Activated CD4-positive, alpha-beta memory T cell treated with anti-CD3 and anti-CD28 coated beads for 36 hours (primary cell): ENCODE results near the gene DOC2A. TPM values are rescaled to one million over a fixed set of nuclear protein-coding genes. Genes with fewer than 3 reads are reported as not detected.

Experiments
- CTCF ChIA-PET: fragments of 350-600 bp; sonication (Branson Sonifier 250); formaldehyde crosslinking; loops from one replicate; lab custom pipeline; 2021; ENCODE audit warnings: antibody characterized with exemption, inconsistent platforms; lab: Charles Lee
- POLR2A ChIA-PET: fragments of 350-600 bp; sonication (Branson Sonifier 250); formaldehyde crosslinking; loops from one replicate; lab custom pipeline; 2021; ENCODE audit warnings: antibody characterized with exemption; lab: Charles Lee
- DNase-seq: peaks from one replicate; pipeline ENCODE4 v3.0.0-alpha.2; 2020
- H3K27ac Mint-ChIP-seq: one replicate; pipeline ENCODE4 v1.8.0; 2021; ENCODE audit warnings: mixed read lengths
- H3K27me3 Mint-ChIP-seq: one replicate; pipeline ENCODE4 v1.8.0; 2021; ENCODE audit warnings: mixed read lengths
- H3K36me3 Mint-ChIP-seq: one replicate; pipeline ENCODE4 v1.8.0; 2021; ENCODE audit warnings: mixed read lengths
- H3K4me1 Mint-ChIP-seq: one replicate; pipeline ENCODE4 v1.8.0; 2021; ENCODE audit warnings: low read depth, mixed read lengths
- H3K4me3 Mint-ChIP-seq: one replicate; pipeline ENCODE4 v1.8.0; 2021; ENCODE audit warnings: mild to moderate bottlenecking, mixed read lengths
- H3K9me3 Mint-ChIP-seq: one replicate; pipeline ENCODE4 v1.8.0; 2021; ENCODE audit warnings: mixed read lengths
- intact Hi-C: fragments of 100-400 bp; cut with micrococcal nuclease; formaldehyde crosslinking; loops from one replicate; pipeline ENCODE4 v1.15.1; 2023
- total RNA-seq, 2 experiments: library from RNA; stranded (reverse); gene quantifications; one replicate each; pipeline ENCODE4 v1.2.3, GENCODE V29; 2021

DOC2A gene
- total RNA-seq, 2 experiments from 2014 or later = 0.33 to 0.34 TPM

- H3K36me3 Mint-ChIP-seq = peaks cover 26% of the 10 kb centered on the region
- H3K27ac Mint-ChIP-seq = peak overlapping the region; percentile 99
- DNase-seq = no peak
- CTCF ChIA-PET = interaction anchor here (1.0 kb wide), 3 partner anchors 12 to 293 kb away, joined by 3 read pairs; no protein-coding TSS in a partner anchor
- no peaks in the 10 kb centered on the region for H3K27me3 Mint-ChIP-seq
- POLR2A ChIA-PET = interaction anchor here (0.9 to 1.9 kb wide), 7 partner anchors 8 to 542 kb away, joined by 3 to 6 read pairs (median 5); partner anchors contain the start of genes ASPHD1, TAOK2 and TMEM219
- H3K4me3 Mint-ChIP-seq = peak overlapping the region; percentile 99
- H3K4me1 Mint-ChIP-seq = peaks cover 29% of the 10 kb centered on the region
- H3K9me3 Mint-ChIP-seq = no peaks in the 10 kb centered on the region
- intact Hi-C loops = loop anchor here (2.0 kb wide), 1 partner anchor 131 kb away; the partner anchor contains the start of gene CDIPT
Observed at GRCh38 chr16:29993903-29994599, 16.8 kb downstream of the DOC2A start.

GRCh38 chr16:29993191-29993902 is 17.5 kb downstream of the DOC2A start:
- H3K9me3 Mint-ChIP-seq = no peaks in the 10 kb centered on the region
- peaks cover 24% of the 10 kb centered on the region for H3K36me3 Mint-ChIP-seq
- POLR2A ChIA-PET = interaction anchor here (0.9 to 1.8 kb wide), 3 partner anchors 8 to 20 kb away, joined by 3 to 6 read pairs (median 5); partner anchors contain the start of gene TAOK2
- peaks cover 26% of the 10 kb centered on the region for H3K4me1 Mint-ChIP-seq
- no peak overlapping the region for H3K27ac Mint-ChIP-seq
- no peaks in the 10 kb centered on the region for H3K27me3 Mint-ChIP-seq
- intact Hi-C loops = no loop called here
- no peak for DNase-seq
- H3K4me3 Mint-ChIP-seq = peak overlapping the region; percentile 99
- CTCF ChIA-PET = interaction anchor here (1.0 kb wide), 2 partner anchors 12 to 39 kb away, joined by 3 read pairs; no protein-coding TSS in a partner anchor

DNA sequence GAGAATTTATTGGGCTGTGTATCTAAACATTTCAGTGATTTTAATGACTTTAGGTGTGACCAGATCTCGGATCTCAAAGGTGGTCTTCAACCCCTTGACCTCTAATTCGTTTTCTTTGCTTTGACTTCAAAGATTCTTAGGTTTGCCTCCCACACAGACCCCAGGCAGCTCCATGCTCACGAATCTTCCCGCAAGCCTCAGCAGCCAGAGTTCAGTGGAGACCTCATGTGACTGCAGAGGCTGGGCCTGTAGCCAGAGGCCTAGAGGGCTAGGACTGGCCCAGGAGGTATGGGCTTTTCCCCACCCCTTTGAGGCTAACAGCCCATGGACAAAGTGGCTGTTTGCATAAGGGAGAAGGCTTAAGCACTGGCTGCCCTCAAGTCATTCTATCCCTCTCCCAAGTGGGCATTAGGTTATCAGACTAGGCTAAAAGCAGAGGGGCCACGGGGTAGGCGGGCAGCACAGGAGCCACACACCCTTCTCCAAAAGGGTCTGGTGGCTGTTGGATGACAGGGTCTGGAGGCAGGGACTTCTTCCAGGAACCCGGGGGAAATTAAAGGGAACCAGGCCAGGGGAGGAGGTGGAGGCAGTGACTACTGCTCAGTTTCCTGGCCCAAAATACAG is 18.4 kb downstream of the DOC2A start:
- peaks cover 21% of the 10 kb centered on the region for H3K4me1 Mint-ChIP-seq
- H3K27ac Mint-ChIP-seq = peak overlapping the region; percentile 21
- ChIA-PET POLR2A (interaction anchor here (1.8 kb wide), 1 partner anchor 9 kb away, joined by 5 read pairs; no protein-coding TSS in a partner anchor), CTCF (no interaction called here)
- intact Hi-C loops = no loop called here
- no peak overlapping the region for H3K4me3 Mint-ChIP-seq
- H3K9me3 Mint-ChIP-seq = no peaks in the 10 kb centered on the region
- DNase-seq = no peak
- H3K27me3 Mint-ChIP-seq = no peaks in the 10 kb centered on the region
- peaks cover 19% of the 10 kb centered on the region for H3K36me3 Mint-ChIP-seq

- intact Hi-C loops = no loop called here
- POLR2A ChIA-PET = interaction anchor here (0.5 kb wide), 1 partner anchor 138 kb away, joined by 4 read pairs; no protein-coding TSS in a partner anchor
- H3K27ac Mint-ChIP-seq = no peak overlapping the region
Observed at GRCh38 chr16:29991571-29991904, 19.3 kb downstream of the DOC2A start.

DNA sequence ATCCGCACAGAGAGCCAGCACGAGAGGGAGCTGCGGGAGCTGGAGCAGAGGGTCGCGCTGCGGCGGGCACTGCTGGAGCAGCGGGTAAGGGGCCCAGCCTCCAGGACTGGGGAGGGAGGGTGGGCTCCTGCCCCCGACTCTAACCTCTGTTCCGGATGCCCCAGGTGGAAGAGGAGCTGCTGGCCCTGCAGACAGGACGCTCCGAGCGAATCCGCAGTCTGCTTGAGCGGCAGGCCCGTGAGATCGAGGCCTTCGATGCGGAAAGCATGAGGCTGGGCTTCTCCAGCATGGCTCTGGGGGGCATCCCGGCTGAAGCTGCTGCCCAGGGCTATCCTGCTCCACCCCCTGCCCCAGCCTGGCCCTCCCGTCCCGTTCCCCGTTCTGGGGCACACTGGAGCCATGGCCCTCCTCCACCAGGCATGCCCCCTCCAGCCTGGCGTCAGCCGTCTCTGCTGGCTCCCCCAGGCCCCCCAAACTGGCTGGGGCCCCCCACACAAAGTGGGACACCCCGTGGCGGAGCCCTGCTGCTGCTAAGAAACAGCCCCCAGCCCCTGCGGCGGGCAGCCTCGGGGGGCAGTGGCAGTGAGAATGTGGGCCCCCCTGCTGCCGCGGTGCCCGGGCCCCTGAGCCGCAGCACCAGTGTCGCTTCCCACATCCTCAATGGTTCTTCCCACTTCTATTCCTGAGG is 19.8 kb downstream of the DOC2A start:
- Mint-ChIP-seq H3K27me3 (no peaks in the 10 kb centered on the region), H3K36me3 (peaks cover 21% of the 10 kb centered on the region), H3K27ac (no peak overlapping the region), H3K9me3 (no peaks in the 10 kb centered on the region), H3K4me1 (peaks cover 16% of the 10 kb centered on the region), H3K4me3 (no peak overlapping the region)
- CTCF ChIA-PET = no interaction called here
- POLR2A ChIA-PET = interaction anchor here (0.5 kb wide), 2 partner anchors 64 to 137 kb away, joined by 3 to 4 read pairs; no protein-coding TSS in a partner anchor
- no peak for DNase-seq
- intact Hi-C loops = no loop called here

More at GRCh38 chr16:29991571-29991904, 19.3 kb downstream of the DOC2A start:
- H3K4me1 Mint-ChIP-seq = peaks cover 16% of the 10 kb centered on the region
- peaks cover 19% of the 10 kb centered on the region for H3K36me3 Mint-ChIP-seq
- no peaks in the 10 kb centered on the region for H3K27me3 Mint-ChIP-seq
- CTCF ChIA-PET = no interaction called here
- H3K9me3 Mint-ChIP-seq = no peaks in the 10 kb centered on the region
- DNase-seq = no peak
- no peak overlapping the region for H3K4me3 Mint-ChIP-seq

DNA sequence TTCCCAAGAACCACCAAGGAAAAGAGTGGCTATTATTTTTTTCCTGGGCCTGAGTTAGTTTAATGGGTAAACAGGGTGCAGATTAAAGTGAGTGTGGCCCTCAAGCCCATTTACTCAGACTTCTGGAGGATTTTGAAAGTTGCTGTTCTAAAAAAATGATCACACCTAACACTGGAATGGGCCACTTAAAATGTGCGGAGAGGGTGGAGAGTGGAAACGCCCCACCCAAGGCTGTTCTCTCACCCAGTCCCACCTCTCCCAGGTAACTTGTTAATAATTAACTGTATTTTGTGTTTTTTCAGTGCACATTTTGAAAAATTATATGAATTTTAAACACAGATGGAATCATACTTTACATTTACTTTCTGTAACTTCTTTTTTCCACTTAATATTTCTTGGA is 20.8 kb downstream of the DOC2A start:
- ChIA-PET CTCF (no interaction called here), POLR2A (no interaction called here)
- H3K27ac Mint-ChIP-seq = no peak overlapping the region
- intact Hi-C loops = no loop called here
- H3K4me3 Mint-ChIP-seq = no peak overlapping the region
- H3K36me3 Mint-ChIP-seq = peaks cover 24% of the 10 kb centered on the region
- H3K9me3 Mint-ChIP-seq = no peaks in the 10 kb centered on the region
- H3K27me3 Mint-ChIP-seq = no peaks in the 10 kb centered on the region
- DNase-seq = no peak
- H3K4me1 Mint-ChIP-seq = peaks cover 16% of the 10 kb centered on the region

DNA sequence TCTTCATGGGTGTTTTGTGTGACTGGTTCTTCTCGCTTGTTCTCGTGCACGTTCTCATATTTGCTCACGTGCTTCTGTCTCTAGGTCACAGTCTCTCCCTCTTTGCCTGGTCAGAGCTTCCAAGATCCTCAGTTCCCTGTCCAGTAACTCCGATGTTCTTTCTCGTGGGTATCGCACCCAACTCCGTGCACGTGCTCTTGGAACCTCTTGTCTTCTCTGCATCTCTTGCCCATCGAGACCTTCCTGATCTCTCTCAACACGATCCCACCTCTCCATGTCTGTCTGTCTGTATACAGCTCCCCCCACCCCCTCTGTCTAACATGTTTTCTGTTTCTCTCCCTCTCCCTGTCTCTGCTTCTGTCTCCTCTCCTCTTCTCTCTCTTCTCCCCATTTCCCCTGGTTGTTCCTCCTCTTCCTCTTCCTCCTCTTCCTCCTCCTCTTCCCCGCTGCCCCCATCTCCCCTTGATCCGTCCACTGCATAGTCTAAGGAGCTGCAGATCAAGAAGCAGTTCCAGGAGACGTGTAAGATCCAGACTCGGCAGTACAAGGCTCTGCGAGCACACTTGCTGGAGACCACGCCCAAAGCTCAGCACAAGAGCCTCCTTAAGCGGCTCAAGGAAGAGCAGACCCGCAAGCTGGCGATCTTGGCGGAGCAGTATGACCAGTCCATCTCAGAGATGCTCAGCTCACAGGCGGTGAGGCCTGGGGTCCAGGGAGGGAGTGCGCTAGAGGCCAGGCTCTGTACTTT is 21.5 kb downstream of the DOC2A start:
- no peak for DNase-seq
- Mint-ChIP-seq H3K4me3 (no peak overlapping the region), H3K9me3 (no peaks in the 10 kb centered on the region), H3K4me1 (peaks cover 8% of the 10 kb centered on the region), H3K27me3 (no peaks in the 10 kb centered on the region), H3K27ac (no peak overlapping the region), H3K36me3 (peaks cover 31% of the 10 kb centered on the region)
- POLR2A ChIA-PET = no interaction called here
- intact Hi-C loops = no loop called here
- CTCF ChIA-PET = no interaction called here

DNA sequence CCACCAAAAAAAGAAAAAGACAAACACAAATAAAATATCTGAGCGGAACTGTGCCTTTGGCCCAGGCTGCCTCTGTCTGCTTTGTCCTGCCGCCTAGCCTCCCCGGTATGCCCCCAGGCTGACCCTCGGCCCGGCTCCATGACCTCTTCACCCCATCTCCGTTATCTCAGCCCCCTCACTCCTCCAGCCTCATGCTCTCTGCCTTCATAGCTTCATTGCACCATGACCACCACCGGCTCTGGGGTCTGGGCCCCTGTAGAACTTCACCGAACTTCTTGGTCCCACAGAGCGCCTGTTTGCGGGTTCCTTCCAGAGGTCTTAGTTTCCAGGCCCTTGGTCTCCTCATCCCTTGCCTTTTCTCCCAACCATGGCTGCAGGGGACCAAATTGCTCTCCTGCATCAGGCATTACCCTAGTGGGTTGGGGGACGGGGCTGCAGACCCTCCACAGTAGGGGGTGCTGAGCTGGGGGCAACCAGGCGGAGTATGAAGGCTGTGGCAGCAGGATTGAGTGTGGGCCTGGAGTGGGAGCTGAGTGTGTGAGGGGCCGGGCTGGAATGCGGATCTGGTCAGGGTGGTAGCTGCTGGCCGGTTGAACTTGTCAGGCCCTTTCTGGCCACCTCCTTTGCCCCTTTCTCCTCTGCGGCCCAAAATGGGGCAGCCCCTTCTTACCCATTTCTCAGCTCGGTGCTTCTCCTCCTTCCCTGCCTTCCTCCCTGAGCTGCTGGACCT is 22.3 kb downstream of the DOC2A start:
- H3K4me3 Mint-ChIP-seq = no peak overlapping the region
- DNase-seq = no peak
- POLR2A ChIA-PET = no interaction called here
- no peaks in the 10 kb centered on the region for H3K27me3 Mint-ChIP-seq
- no peak overlapping the region for H3K27ac Mint-ChIP-seq
- CTCF ChIA-PET = no interaction called here
- intact Hi-C loops = no loop called here
- peaks cover under 1% of the 10 kb centered on the region for H3K4me1 Mint-ChIP-seq
- H3K36me3 Mint-ChIP-seq = peaks cover 36% of the 10 kb centered on the region
- no peaks in the 10 kb centered on the region for H3K9me3 Mint-ChIP-seq

DNA sequence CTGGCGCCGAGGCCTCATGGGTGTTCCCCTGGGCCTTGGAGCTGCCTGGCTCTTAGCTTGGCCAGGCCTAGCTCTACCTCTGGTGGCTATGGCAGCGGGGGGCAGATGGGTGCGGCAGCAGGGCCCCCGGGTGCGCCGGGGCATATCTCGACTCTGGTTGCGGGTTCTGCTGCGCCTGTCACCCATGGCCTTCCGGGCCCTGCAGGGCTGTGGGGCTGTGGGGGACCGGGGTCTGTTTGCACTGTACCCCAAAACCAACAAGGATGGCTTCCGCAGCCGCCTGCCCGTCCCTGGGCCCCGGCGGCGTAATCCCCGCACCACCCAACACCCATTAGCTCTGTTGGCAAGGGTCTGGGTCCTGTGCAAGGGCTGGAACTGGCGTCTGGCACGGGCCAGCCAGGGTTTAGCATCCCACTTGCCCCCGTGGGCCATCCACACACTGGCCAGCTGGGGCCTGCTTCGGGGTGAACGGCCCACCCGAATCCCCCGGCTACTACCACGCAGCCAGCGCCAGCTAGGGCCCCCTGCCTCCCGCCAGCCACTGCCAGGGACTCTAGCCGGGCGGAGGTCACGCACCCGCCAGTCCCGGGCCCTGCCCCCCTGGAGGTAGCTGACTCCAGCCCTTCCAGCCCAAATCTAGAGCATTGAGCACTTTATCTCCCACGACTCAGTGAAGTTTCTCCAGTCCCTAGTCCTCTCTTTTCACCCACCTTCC is 23.3 kb downstream of the DOC2A start:
- intact Hi-C loops = no loop called here
- CTCF ChIA-PET = interaction anchor here (0.9 kb wide), 1 partner anchor 11 kb away, joined by 3 read pairs; no protein-coding TSS in a partner anchor
- Mint-ChIP-seq H3K27me3 (no peaks in the 10 kb centered on the region), H3K36me3 (peaks cover 43% of the 10 kb centered on the region), H3K27ac (no peak overlapping the region), H3K9me3 (no peaks in the 10 kb centered on the region), H3K4me1 (no peaks in the 10 kb centered on the region), H3K4me3 (no peak overlapping the region)
- POLR2A ChIA-PET = no interaction called here
- DNase-seq = no peak

- POLR2A ChIA-PET = no interaction called here
- DNase-seq = no peak
- H3K27ac Mint-ChIP-seq = no peak overlapping the region
Observed at GRCh38 chr16:29986931-29987330, 23.9 kb downstream of the DOC2A start.

More at GRCh38 chr16:29986931-29987330, 23.9 kb downstream of the DOC2A start:
- no peaks in the 10 kb centered on the region for H3K27me3 Mint-ChIP-seq
- no peak overlapping the region for H3K4me3 Mint-ChIP-seq
- no peaks in the 10 kb centered on the region for H3K4me1 Mint-ChIP-seq
- CTCF ChIA-PET = interaction anchor here (0.9 kb wide), 1 partner anchor 10 kb away, joined by 3 read pairs; no protein-coding TSS in a partner anchor
- intact Hi-C loops = no loop called here
- no peaks in the 10 kb centered on the region for H3K9me3 Mint-ChIP-seq
- peaks cover 48% of the 10 kb centered on the region for H3K36me3 Mint-ChIP-seq
